PFSK-1 (cell line): ENCODE data around the gene TIAM2.

Source experiments
- POLR2AphosphoS5 ChIP-seq: IDR thresholded peaks from 2 replicates; pipeline ENCODE4 v1.6.1; 2012; ENCODE audit warnings: low read depth, mild to moderate bottlenecking, control low read depth, low read length, moderate library complexity
- TAF1 ChIP-seq: IDR thresholded peaks from 2 replicates; pipeline ENCODE4 v1.6.1; 2012; ENCODE audit warnings: low read length, control low read depth, borderline replicate concordance; ENCODE audit not compliant: insufficient read depth

DNA sequence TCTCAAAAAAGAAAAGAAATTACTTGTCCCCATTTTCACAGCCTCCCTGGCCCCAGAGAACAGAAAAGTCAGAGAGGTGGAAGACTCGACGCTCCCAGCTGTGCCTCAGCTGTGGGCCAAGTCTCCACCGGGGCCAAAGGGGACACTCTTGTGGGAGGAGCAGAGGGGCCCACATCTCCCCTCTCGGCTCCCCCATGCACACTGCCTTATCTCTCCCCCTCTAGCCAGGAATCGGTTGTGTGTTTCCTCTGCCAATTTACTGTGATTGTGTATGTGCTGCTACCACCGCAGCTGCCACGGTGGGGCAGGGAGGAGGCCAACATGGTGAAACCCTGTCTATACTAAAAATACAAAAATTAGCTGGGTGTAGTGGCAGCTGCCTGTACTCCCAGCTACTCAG, 8.4 kb downstream of the TIAM2 start:
- TF ChIP-seq POLR2AphosphoS5 (no peak), TAF1 (no peak)
